Hindlimb muscle (tissue), 1 donor: ENCODE data around the gene SUPT3H. TPM values are rescaled to one million over a fixed set of nuclear protein-coding genes. Genes with fewer than 3 reads are reported as not detected.

Experiments
- DNase-seq: peaks from one replicate; pipeline ENCODE4 v3.0.0-alpha.2; 2013
- polyA plus RNA-seq: library from polyadenylated mRNA; unstranded; fragments of 120-200 nt; gene quantifications from one replicate; pipeline ENCODE4 v1.2.1, GENCODE V29; 2013; ENCODE audit not compliant: insufficient read length

The SUPT3H gene
- polyA plus RNA-seq, 1 donor = 11.3 TPM

- no peak for DNase-seq
Measured at GRCh38 chr6:44824567-44824966, 553.2 kb downstream of the SUPT3H start.

DNA sequence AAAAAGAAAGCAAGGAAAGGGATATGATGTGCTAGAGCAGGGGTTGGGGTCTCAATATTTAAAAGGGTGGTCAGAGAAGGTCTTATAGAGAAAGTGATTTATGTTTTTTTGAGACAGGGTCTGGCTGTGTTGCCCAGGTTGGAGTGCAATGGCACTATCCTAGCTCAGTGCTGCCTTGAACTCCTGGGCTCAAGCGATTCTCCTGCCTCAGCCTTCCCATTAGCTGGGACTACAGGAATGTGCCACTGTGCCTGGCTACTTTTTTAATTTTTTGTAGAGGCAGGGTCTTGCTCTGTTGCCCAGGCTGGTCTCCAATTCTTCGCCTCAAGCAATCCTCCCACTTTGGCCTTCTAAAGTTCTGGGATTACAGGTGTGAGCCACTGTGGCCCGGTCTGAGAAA, 557.0 kb downstream of the SUPT3H start:
- no peak for DNase-seq

DNA sequence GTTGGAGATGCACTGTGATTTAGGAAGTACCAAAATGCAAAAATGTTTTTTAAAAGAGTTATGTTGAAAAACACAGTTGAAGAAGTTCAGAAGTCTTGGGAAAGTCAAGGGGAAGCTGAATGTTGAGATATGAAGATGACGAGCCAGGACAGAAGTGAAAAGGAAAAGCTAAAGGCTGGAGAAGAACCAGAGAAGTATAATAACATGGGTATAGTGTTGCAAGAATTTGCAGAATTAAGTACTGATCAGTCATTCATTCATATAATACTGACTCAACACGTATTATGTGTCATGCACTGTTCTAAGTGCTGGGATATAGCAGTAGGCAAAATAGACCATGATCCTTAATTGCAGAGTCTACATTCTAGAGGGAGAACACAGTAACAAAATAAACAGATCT, 557.4 kb downstream of the SUPT3H start:
- DNase-seq = no peak

- no peak for DNase-seq
Measured at GRCh38 chr6:44811456-44811855, 566.3 kb downstream of the SUPT3H start.

GRCh38 chr6:44809258-44809657, 568.5 kb downstream of the SUPT3H start:
- DNase-seq = no peak

DNA sequence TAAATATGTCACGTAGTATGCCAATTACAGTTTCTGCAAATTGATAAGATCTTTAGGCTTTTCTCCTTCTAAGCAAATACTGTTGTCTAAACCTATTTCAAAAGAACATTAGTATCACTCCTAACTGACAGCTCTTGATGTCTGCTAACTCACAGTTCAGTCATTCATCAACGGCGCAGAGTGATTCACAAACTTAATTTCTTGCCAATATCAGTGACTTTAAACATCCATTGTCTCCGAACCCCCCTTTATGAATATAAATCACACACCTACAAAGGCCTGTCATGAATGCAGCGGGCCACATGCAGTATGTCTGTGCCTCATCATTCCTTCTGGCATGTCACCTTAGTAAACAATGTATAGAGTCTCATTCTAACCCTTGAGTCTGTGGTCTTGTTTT, 569.6 kb downstream of the SUPT3H start:
- no peak for DNase-seq

- no peak for DNase-seq
Measured at GRCh38 chr6:44806656-44807055, 571.1 kb downstream of the SUPT3H start.

DNA sequence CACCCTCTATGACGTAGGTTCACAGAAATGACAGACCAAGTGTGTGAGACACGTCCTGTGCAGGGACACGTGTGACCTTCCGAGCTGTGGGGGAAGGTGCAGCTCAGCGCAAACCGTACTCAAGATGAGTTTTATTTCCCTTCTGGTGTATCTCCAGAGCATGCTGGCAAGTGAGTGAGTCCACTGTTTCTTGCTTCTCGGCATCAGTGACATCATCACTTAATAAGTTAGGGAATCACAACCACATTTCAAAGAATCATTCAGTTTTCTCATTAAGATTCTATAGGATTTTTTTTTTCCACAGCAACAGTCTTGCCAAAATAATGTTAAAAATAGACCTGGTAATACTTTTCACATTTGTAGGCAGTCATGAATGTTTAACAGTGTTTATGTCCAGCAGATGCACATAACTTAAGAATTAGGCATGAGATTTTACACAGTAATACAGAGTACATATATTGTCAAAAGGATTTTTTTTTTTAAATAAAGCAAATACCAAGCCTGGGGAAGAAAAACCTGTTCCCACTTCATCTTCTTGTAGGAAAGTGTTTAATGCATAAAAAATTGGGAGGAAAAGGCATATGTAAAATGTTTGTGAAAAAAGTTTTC, 572.4 kb downstream of the SUPT3H start:
- DNase-seq = peak; percentile 64

DNA sequence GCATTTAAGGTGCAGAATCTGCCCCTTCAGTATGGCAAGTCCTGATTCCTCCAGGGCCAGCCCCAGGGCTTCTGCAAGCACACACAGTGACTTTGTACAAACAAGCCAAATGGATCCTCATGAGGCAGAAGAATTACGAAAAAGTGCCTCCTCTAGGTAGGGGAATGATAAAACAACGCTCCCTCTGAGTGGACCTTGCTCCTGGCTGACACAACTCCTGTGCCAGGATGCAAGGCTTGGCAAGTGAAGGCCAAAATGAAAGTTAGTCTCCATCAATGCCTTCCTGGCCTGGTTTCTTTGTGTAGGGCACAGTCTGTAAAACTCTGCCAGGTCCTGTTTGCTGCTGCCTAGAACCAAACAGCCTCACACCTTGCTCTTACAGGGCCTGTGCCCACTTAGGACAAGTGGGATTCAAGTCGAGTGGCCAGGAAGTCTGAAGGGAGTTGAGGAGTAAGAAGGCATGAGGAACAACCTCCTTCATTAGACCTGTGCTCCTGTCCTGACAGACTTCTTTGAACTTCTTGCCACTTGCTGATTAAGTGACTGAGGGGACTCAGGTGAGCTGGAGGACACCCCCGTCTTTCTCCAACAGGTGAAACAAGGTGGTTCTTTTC, 573.1 kb downstream of the SUPT3H start:
- DNase-seq = no peak

- DNase-seq = no peak
Measured at GRCh38 chr6:44804016-44804415, 573.7 kb downstream of the SUPT3H start.

DNA sequence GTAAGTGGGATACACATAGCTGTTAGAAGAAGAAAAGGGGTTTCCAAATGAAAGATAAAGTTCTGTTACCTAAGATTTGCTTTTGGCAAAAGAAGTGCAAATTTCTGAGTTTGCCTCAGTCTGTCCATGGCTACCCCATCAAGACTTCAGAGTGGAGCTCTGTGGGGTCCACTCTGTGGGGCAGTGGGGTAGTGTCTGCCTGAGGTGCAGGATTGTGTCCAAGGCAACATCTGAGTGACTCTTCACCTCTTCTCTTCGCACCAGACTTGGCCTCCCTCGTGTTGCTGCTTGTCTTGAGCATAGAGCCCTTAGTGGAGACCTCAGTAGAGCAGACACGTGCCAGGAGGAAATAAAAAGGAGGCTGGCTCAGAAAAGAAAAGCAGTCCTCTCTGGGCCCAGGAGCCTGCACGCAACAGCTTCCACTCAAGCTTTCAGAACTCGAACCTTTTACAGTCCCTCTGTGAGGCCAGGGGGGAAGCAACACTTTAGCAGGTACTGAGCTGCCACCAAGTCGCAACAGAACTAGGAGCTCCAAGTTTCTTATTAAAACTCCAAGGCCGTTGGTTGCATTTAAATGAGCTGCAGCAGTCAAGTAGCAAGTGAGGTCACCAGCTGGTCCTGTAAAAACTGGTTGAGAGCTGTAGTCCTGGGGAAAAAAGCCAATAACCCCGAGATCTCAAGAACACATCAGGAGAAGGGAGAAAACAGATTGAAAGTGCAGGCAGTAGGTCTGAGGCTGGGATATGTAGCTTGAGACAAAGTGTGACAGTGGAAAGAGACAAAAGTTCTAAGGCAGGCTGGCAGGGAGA, 576.7 kb downstream of the SUPT3H start:
- DNase-seq = no peak

- peak; percentile 78 for DNase-seq
Measured at GRCh38 chr6:44800171-44800783, 577.5 kb downstream of the SUPT3H start.

- no peak for DNase-seq
Measured at GRCh38 chr6:44797746-44798145, 580.0 kb downstream of the SUPT3H start.

DNA sequence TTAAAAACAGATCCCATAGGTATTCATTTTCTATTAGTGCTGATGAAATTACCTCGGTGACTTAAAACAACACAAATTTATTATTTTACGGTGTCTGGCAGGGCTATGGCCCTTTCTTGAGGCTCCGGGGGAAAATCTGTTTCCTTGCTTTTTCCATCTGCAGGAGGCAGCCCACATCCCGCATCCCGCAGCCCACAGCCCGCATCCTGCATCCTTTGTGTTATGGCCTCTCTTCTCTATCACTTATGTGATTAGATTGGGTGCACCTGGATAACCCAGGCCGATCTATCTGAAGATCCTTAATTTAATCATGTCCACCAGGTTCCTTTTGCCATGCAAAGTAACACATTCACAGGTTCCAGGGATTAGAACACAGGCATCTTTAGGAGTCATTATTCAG, 582.4 kb downstream of the SUPT3H start:
- DNase-seq = no peak

- DNase-seq = peak; percentile 44
Measured at GRCh38 chr6:44789806-44790205, 587.9 kb downstream of the SUPT3H start.

- no peak for DNase-seq
Measured at GRCh38 chr6:44789061-44789460, 588.7 kb downstream of the SUPT3H start.

DNA sequence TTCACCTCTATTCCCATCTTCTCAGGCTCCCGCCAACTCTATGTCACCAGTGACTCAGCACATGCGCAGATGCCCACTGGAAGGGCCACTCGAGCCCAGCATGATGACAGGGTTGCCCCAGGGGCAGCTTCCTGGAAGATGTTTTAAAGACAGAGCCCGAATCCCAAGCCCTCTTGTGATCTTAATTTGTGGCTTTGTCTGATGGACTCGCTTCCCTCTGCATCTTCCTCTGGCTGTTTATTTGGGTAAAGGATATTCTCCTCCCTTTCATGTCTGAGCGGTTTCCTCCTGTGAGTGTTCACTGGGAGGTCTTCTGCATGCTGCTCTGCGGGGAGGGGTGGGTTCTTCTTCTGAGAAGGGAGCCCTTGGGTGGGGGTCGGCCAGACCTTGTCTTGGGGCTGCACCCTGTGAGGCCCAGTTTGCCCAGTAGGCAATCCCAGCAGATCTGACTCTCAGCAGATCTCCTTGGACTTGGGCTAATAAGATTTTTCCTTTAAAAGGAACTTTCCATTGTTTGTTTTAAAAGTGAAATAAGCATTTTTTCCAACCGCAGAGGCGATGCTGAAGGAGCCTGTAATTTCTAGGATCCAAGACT, 589.2 kb downstream of the SUPT3H start:
- no peak for DNase-seq

- DNase-seq = no peak
Measured at GRCh38 chr6:44787254-44787834, 590.4 kb downstream of the SUPT3H start.

DNA sequence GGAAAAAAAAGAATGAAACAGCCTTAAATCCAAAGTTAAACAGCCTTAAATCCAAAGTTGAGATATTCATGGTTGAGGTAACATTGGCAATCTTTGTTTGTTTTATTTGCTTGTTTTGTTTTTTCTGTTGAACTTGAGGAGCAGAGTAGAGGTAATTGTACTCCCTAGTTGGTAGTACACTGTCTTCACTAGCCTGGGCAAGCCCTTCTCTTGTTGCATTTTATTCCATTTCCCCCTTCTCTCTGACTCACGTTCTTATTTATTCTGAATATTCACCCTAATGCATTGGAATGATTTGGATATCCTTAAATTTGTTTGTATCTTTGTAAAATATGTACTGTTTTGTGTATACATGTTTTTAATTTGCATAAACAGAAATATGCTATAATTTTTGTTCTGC, 592.6 kb downstream of the SUPT3H start:
- DNase-seq = no peak

DNA sequence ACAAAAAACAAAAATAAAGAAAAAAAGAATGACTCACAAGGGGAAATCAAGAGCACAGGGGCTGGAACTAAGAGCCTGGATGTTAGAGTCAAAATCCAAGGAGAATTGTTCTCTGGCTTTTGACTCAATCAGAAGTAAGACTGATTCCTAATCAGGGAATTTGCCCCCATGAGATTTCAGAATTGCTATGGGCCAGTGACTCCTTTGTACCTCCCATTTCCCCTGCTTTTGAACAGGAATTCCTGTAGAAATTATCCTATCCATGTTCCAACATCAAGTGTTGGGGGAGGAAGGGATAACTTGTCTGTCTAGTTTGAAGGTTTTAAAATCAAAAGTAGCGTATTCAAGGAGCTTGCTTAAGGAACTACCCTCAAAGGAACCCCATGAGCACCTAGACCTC, 593.5 kb downstream of the SUPT3H start:
- no peak for DNase-seq

GRCh38 chr6:44782892-44783291, 594.8 kb downstream of the SUPT3H start:
- no peak for DNase-seq

- no peak for DNase-seq
Measured at GRCh38 chr6:44781912-44782597, 595.7 kb downstream of the SUPT3H start.
